ENCODE data around the gene LRP1B.

LRP1B gene

DNA sequence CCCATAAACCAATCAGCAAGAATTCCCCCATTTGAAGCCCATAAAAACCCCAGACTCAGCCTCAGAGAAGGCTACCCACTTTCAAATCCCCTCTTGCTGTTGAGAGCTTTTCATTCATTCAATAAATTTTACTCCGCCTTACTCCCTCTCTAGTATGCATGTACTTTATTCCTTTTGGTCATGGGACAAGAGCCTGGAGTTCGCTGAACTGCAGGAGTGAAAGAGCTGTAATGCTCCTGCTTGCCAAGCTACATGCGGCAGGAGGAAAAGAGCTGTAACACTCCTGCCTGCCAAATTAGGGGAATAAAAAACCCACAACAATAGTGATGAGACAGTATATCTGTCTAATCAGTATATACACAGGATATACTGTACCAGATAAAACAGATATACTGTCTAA is 1261.7 kb downstream of the LRP1B start:
- no peak for DNase-seq

DNA sequence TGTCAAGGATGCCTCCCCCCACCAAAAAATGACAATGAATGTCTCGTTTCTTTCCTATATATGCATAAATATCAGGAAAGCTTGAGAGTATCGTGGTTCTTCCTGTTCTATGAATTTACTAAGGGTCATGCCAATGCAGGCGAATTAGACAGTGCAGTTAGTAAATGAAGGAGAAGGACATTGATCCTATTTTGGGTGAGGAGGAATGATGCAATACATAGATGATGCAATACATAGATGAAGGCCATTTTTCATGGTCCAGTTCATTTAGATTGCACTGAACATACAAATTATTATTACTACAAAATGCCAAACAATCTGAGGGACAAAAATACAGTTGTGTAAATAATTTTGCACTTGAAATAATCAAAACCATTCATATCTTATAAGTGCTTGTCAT is 1265.0 kb downstream of the LRP1B start:
- DNase-seq: no peak

DNA sequence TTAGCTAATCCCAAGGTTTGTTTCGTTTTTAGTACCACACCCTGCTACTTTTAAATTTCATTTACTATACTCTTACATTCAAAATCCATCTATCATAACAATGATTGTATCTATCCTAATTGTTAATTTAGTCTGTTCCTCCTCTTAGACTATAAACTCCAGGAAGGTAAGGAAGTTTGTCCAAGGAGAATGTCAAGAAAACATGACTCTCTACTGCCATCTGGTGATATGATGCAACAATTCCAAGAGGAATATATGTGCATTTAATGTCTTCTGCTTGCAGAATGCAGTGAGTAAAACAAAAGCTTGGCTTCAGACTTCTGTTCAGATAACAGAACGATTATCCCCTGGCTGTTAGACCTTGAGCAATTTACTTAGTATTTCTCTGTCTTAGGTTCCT is 1267.1 kb downstream of the LRP1B start:
- no peak for DNase-seq

DNA sequence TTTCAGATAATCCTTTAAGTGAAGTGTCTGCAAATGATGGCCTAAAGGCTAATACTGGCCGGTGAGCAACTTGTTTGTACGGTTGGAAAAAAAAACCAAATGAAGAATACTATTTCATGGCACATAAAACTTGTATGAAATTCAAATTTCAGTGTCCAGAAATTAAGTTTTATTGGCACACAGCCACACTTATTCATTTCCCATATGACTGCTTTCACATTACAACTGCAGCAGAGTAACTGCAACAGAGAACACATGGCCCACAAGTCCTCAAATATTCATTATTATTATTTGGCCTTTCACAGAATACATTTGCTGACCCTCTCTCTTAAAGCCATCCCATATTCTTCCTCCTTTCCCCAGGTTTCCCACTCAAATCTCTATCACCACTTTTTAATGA is 1268.6 kb downstream of the LRP1B start:
- DNase-seq: no peak

DNA sequence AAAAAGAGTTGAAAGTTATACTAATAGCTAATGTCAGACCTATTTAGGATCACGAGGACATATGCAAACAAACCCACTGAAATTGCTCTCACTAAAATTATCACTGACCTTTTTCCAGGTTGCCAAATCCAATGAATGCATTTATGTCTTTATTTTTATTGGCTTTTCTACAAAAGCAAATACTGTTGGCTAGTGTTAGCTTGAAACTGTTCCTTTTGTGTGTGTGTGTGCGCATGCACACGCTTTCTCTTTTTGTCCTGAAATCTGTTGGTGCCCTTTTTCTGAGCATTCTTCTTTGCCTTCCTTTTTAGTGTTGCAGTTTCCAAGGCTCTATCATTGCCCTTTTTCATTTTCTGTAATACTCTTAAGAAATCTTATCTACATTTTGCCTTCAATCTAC is 1269.2 kb downstream of the LRP1B start:
- no peak for DNase-seq

DNA sequence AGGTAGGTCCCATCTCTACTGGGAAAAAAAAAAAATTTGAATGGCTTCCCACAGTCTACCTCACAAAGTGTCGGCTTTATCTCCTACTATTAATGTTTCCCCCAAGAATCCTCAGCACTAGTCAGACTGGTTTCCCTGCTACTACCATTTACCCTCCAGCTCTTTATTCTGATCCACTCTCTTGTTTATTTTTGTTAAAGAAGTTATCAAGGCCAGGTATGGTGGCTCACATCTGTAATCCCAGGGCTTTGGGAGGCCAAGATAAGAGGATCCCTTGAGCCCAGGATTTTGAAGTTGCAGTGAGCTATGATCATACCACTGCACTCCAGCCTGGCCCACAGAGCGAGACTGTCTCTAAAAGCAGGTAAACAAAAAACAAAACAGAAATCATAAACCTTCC is 1275.3 kb downstream of the LRP1B start:
- DNase-seq: no peak

DNA sequence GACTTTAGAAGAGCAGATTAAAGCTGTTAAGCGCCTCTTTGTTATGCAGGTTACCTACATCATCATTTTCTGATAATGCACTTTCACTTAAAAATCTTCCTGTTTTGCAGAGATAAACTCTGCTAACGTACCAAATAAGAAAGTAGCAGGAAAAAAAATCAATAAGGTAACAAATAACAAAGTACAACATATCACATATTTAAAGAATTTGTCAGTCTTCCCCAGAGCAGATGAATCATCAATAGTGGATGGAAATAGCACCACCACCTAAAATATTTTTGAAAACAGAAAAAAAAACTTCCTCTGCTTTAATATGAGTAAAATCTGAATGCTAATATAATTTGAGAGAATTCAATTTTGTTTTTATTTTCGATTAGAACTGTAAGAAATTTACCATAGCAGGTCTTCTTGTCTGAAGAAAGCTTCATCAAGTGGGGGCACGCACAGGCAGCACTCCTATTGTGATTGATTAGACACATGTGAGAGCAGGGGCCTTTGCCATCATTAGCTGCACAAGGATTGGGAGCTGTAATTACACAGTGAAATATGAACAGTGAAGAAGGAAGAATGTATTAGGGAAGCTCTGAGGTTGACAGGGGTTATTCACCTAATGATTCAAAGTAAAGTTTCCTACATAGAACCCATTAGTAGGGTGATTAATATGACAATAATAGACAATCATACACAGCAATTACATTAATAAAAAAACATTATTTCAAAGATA is 1279.4 kb downstream of the LRP1B start:
- DNase-seq: no peak

DNA sequence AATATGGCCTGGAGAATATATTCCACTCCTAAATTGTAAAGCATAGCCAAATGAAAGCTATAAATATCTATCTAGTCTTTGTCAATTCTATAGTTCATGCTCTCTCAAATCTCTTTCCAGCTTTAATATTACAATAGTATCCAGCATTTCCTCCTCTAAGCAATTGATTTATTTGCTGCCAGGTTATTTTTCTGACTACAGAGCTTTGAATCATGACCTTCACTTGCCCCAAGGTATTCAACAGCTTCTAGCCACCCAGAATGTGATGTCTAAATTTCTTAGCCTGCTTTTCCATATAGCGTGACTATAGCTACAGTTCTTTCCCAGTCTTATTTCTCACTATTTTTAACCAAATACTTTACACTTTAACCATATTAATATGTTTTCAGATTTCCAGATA is 1287.6 kb downstream of the LRP1B start:
- no peak for DNase-seq

DNA sequence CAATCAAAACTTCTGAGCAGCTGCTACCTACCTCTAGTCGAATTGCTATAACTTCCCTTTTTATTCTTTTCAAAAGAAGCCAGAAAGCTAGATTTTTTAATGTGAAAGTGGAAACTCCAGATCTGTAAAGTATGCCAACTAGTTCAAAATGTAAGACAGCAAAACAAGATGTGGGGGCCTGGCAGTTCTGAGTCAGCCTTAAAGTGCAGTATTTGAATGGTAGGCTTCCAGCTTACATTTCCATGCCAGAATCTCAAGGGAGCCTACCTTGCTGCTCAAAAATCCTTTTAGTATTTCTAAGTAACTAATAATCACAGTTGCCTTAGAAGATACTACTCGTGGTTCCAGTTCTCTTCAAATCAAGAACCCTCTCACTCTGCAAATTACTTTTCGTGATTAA is 1288.7 kb downstream of the LRP1B start:
- DNase-seq: no peak

DNA sequence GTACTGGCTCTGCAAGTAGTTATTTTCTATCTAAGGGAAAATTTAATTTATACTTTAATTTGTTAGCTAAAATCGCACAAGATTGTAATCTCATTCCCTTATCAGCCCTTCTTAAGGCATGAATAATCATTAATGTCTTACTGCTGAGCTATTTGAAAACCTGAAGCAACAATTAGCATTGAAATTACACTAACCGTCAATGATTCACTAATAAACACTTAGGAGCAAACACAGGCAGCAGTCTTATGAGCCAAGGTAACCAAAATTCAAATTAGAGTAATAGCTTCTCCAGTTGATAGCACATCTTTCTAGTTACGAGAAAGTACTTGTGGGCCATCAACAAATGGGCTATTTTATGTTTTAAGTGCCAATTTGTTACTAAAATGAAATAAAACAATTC is 1289.7 kb downstream of the LRP1B start:
- no peak for DNase-seq

DNA sequence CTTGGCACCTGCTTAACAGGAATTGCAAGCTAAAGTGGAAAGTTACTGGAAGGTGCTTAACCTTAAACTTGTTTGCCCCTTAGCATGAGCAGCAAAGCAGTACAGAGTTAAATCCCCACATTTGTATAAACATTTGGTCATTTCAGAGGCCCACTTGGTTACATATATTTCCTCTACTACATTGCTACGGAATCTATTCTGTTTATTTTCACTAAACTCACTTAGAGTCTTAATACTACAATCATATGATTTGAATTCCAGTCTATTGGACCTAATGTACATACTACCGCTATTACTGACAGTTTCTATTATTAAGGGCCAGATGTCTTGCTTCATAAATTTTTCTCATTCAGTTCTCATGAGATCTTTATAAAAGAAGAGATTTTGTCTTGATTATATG is 1294.0 kb downstream of the LRP1B start:
- DNase-seq: no peak

DNA sequence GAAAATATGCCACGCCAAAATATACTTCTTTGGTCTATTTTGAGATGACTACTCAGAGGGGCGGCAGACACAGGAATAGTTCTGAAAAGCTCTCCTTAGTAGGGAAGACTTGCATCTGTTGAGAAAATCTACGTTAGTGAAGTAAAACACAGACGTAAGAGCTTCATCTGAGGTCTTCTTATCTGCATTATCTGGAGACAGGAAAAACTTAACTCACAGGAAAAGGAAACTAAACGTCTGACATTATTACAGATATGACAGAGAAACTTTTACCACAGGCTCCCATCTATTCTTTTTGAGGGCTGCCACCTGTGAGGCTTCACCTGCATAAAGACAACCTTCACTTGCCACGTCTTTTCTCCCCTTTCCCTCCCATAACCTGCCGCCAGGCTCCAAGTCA is 1295.7 kb downstream of the LRP1B start:
- no peak for DNase-seq

DNA sequence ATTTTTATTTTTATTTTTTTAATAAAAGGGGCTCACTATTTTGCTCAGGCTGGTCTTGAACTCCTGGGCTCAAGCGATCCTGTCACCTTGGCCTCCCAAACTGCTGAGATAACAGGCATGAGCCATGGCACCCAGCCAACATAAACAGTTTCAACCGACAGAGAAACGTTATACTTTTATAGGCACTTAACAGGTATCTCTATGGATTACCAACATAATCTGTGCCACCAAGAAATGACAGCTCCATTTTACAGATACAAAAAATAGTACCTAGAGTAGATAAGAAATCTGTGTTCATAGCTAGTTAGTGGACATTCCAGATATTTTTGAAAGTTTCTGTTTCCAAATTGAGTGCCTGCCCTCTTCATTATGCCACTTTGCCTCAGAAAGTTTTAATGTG is 1316.7 kb downstream of the LRP1B start:
- no peak for DNase-seq

DNA sequence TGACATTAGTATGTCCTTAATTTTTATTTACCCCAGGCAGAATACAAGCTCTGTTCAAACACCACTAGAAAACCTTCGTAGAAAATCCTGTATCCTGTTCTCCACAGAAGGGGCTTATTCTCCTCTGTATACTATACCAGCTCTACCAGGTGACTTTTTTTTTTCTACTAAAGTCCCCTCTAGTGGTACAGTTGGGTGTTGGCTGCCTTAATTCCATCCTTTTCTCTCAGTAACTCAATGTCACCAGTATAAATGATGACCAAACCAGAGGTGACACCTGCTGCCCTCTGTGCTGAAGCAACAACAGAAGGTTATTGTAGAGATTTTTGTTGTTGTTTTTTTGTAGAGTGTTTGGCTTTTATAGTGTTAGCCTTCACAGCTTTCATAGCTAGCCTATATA is 1322.0 kb downstream of the LRP1B start:
- no peak for DNase-seq

DNA sequence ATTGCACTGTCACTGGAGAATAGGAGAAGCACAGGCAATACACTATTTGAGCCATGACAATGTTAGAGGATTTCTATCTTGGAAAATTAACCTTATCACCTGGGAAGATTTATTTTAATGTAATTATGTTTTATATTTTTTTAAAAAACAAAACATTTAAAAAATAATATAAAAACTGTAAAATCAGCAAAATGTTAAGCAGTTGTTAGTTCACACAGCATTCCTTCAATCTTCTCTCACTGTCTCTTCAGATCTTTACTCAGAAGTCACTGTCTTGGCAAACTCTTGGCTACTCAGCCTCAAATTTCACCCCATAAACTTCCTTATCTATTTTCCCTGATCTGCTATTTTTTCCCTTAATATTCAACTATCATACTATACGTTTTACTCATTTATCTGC is 1322.6 kb downstream of the LRP1B start:
- no peak for DNase-seq

DNA sequence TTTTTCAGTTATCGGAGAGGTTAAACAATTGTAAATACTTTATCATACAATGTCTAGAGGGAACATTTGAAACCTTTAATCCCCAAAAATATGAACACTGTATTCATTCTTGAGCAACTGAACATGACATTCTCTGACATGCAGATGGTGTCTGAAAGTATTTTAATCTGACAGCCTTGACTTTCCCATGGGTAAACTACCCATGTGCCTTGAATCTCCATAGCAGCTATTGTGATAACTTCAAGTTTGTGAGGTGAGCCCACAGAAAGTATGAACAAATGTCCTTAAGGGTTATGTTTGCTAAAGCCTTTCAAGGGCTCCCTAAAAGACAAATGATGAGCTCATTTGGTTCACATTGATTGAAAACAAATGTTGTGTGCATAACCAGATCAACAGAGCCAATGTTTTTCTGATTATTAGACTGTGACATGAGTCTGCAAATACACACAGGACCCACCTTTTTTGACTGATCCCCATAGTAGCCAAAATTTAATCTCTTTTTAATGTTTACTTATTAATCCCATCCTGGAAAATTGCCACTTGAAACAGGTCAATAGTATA is 1326.0 kb downstream of the LRP1B start:
- no peak for DNase-seq

DNA sequence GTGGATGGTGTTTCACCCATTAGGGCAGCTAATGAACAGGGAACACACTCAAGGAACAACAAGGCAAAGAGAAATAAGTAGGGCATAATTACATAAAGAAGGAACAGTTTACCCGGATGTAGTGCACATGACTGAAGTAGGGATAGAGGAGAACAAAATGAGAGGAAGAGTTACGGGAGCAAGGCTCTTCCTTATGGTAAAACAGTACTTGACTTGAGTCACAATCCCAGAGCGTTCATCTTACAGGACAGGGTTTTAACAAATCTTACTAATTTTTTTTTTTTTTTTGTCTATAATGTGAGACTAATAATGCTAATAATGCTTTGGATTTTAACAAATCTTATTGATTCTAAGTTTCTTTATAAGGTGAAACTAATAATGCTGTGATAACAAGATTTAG is 1329.5 kb downstream of the LRP1B start:
- DNase-seq: no peak

DNA sequence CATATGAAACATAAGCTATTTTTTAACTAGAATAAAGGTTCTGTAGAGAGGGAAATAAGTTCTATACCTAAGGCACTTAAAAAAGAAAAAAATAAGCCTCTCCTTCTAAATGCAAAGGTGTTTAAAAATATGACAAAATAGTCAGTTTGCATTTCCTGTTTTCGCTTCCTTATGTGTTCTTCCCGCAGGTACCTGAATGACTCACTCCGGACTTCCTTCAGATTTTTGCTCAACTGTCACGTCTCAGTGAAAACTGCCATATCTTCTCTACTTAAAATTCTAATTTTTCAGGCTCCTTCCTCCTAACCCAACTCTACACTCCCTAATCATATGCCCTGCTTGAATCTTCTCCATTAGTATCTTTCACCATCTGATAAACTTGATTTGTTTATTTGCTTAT is 1333.1 kb downstream of the LRP1B start:
- DNase-seq: no peak

DNA sequence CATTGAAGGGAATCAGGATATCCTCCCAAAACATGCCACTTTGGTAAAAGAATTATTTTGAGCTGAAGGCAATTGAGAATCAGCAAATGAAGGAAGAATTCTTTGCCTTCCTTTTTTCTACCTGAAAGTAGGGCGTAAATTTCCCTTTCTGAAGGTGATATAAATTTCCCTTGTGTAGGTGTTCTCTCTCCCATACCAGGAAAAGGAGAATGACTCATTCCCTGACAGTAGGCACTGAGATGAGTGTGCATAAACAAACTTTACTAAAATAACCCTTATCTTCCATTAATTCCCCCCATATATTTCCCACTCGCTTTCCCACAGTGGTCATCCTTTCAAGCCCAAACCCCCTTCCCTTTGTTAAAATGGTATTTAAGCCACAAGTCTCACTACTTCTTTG is 1339.0 kb downstream of the LRP1B start:
- DNase-seq: no peak

DNA sequence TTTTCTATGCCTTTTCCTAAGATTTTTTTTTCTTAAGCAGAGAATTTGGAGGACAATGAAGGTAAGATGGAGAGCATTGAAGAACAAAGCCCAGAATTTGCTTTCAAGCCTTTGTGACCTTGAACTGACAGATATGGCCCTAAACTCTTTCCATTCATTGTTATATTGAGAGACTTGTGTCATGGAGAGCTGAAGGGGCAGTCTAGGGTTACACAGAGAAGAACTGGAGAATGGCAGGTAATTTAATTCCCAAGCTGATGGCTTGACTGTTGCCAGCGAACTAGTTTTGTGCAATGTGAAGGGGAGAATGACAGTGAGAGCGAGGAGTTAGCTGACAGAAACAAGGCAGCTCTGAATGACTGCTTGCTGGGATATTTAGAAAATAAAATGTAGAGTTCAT is 1344.2 kb downstream of the LRP1B start:
- no peak for DNase-seq

DNA sequence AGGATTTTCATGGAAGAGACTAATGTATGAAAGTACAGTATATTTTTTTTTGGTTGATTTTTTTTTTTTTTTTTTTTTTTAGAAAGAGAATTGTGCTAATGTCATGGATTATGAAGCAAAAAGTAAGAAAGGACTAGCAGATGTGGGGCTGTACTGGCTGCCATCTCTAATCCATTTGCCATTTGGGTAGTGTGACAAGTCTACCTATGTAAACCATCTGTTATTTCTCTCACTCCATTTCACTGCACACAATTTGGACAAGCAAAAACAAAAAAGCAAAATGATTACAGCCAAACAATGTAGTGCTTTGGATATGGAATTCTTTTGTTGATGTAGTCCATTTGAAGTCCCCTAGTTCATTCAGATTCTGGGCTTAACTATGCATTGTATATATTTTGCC is 1355.4 kb downstream of the LRP1B start:
- no peak for DNase-seq

DNA sequence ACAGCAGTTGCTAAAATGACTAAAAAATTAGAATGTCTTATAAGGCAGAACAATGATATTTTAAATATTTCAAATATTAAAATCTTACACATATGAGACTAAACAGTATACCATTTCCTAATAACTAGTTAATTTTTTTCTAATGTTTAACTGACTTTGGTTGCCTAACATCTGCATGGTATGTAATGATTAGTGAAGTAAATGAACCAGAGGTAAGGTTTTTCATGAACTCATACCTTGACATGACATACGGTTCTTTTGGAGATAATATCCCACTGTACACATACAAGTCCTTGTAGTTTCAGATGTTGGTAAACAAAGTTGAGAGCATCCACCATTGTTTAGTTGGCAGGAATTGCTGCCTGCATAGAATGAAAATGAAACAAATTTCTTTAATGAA is 1360.2 kb downstream of the LRP1B start:
- DNase-seq: no peak

DNA sequence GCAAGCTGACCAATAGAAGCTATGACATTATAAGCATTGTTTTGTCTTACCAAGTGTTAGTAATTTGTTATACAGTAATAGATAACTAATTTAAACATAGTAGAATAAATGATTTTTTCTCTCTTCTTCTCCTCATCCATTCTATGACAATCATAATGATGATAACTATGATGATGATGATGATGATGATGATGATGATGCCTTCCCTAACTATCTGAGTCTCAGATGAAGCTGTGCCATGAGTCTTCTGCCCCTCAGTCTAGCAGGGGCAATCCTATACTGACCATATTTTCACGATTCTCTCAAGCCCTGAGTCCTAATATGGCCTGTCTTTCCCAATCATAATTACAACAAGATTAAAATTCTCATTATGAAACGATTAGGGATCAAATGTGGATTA is 1369.0 kb downstream of the LRP1B start:
- DNase-seq: no peak

DNA sequence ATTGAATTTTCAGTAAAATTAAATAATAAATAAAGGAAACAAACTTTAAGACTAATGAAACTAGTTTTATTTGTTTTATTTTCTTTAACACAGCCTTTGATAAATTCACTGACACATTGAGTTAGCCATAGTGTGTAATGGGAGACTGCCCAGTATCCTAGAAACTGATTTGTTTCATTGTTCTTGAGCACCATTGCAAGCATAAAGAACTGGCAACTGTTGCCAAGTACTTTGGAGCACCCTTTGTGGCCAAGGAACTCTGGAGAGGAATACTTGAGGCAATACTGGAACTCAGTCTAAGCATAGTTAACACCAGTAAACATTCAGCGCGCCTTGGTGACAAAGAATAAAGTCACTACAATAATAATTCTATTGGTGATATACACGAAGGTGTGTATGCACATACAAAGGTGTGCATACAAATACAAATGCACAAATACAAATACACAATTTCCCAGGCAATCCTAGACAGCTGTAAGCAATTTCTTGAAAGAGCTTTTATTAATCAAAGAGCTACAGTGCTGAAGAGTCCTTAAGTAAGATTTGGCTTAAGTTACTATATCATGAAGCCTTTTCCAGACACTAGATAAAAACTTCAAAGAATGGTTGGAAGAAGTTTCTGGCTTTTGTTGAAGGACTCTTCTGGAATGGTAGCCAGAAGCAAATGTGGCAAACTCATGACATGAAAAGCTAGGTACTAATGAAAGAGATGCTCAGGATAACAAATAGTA is 1371.2 kb downstream of the LRP1B start:
- no peak for DNase-seq

DNA sequence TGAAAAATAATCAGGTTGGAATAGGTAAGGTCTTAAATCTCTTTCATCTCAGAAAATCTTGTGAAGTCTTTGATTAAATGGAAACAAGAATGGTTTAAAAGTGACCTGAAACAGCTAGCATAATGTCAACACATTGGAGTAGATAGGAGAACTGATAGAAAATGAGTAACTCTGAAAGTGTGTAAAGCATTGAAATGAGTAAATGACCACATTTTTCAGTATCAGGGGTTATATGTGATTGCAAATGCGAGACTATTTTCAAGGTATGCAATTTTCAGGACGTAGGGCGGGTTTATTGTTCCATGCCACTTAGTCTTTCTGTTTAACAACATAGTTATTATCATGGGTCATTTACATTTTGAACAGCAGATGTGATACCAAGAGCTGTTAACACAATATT is 1383.2 kb downstream of the LRP1B start:
- no peak for DNase-seq
